Measurements from ENCODE around the gene BLACAT1. TPM values are rescaled to one million over a fixed set of nuclear protein-coding genes. Genes with fewer than 3 reads are reported as not detected.
A peak's percentile ranks its signal among the peaks of the same experiment; 100 is the strongest.

The BLACAT1 gene
- total and polyA plus RNA-seq, 2 of the 8 experiments (the other 6 are each of a cell fraction or from before 2014, with no cell fraction given): 3.5 to 10.5 TPM

DNA sequence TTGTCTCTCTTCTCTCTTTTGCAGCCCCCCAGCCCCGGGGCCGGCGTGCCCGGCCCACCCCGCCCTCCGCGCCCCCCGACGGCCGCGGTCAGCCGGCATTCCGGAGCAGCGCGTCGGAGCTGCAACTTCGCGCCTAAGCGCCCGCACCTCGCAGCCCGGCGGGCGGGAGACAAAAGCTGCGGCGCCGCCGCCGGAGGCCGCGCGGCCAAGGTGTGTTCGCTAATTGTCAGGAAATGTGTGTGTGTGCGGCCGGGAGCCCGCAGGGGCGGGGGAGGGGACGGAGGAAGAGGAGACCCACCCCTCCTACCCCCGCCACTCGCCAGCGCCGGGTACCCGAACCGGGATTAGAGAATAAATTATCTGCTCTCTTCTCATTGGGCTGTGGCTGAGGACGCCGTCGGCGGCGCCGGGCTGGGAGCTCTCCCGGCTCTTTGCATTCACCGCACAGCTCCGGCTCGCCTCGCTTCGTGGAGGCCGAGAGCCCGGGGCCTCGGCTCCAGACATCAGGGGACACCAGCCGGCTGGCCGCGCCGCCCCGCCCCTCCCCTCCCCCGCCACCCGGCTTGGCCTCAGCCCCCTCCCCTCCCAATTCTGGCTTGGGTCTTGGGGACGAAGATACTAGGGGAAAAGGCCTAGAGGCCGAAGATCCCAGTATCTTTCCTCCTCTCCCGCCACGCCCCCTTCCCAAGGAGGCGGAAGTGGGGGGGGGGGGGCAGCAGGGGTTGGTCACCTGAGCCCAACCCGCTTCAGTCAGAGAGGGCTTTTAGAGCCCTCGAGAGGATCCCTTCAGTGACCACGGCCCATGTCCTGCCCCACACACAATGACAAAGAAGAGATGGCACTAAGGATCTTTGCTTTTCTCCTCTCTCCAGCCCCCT lies 1.3 kb upstream of the BLACAT1 start (continued):
- TF ChIP-seq EGR1 (IDR thresholded peaks at IDR 0.05; ENCODE audit: borderline replicate concordance, low read depth, low read length) (0 out of 2 replicates have a peak, but pooled peaks have one; percentile 14), CREB1 (IDR thresholded peaks at IDR 0.05) (0 out of 2 replicates have a peak, but pooled peaks have one; percentile 7), RBBP5 (IDR thresholded peaks at IDR 0.05; ENCODE audit: borderline replicate concordance, low read depth, low read length) (no peak), NANOG (IDR thresholded peaks at IDR 0.05; ENCODE audit: insufficient read depth, low read depth, low read length, poor library complexity, severe bottlenecking) (no peak)
